Karpas-422 (cell line): ENCODE data around the gene FOXD1. TPM values are rescaled to one million over a fixed set of nuclear protein-coding genes. Genes with fewer than 3 reads are reported as not detected.

Experiments used
- DNase-seq: peaks from one replicate; pipeline ENCODE4 v3.0.0-alpha.2; 2015
- H2AFZ ChIP-seq: fragments of 200-600 bp; sonication (generic); 2 replicates; pipeline ENCODE4 v1.6.1; 2014; ENCODE audit warnings: antibody characterized with exemption, low read length, mixed read lengths
- H3K27ac ChIP-seq: fragments of 200-600 bp; sonication (generic); 2 replicates; pipeline ENCODE4 v1.5.1; 2014; ENCODE audit warnings: mild to moderate bottlenecking, low read length, moderate library complexity
- H3K27me3 ChIP-seq: fragments of 200-600 bp; sonication (generic); 2 replicates; pipeline ENCODE4 v1.6.1; 2014; ENCODE audit warnings: low read length, mixed read lengths
- H3K36me3 ChIP-seq: fragments of 200-600 bp; sonication (generic); 2 replicates; pipeline ENCODE4 v1.6.1; 2014; ENCODE audit warnings: low read length, mixed read lengths; ENCODE audit not compliant: insufficient read depth
- H3K4me1 ChIP-seq: fragments of 200-600 bp; sonication (generic); 2 replicates; pipeline ENCODE4 v1.6.1; 2014; ENCODE audit warnings: mild to moderate bottlenecking, low read length, mixed read lengths
- H3K4me2 ChIP-seq: fragments of 200-600 bp; sonication (generic); 2 replicates; pipeline ENCODE4 v1.6.1; 2014; ENCODE audit warnings: low read length, low read depth, mild to moderate bottlenecking; ENCODE audit not compliant: poor library complexity, severe bottlenecking
- H3K4me3 ChIP-seq: fragments of 200-600 bp; sonication (generic); 2 replicates; pipeline ENCODE4 v1.5.1; 2014; ENCODE audit warnings: mild to moderate bottlenecking, antibody characterized with exemption, low read length, mixed read lengths
- H3K79me2 ChIP-seq: fragments of 200-600 bp; sonication (generic); 2 replicates; pipeline ENCODE4 v1.6.1; 2014; ENCODE audit warnings: mild to moderate bottlenecking, low read length, mixed read lengths
- H3K9ac ChIP-seq: fragments of 200-600 bp; sonication (generic); 2 replicates; pipeline ENCODE4 v1.6.0; 2014; ENCODE audit warnings: low read length
- H3K9me2 ChIP-seq: fragments of 200-600 bp; sonication (generic), shearing (Covaris generic); replicated peaks from 2 replicates; pipeline ENCODE4 v1.6.0; 2014; ENCODE audit warnings: mild to moderate bottlenecking, low read length, moderate library complexity; ENCODE audit not compliant: insufficient read depth
- H3K9me3 ChIP-seq: fragments of 300-700, 200-600 bp; sonication (generic); 2 replicates; pipeline ENCODE4 v1.6.1; 2014; ENCODE audit warnings: low read length, mixed read lengths
- H4K20me1 ChIP-seq: fragments of 200-600 bp; sonication (generic); 2 replicates; pipeline ENCODE4 v1.6.1; 2014; ENCODE audit warnings: mild to moderate bottlenecking, antibody characterized with exemption, low read length, low read depth; ENCODE audit not compliant: insufficient read depth
- total RNA-seq: library from RNA; depleted of rRNA; stranded (reverse); fragments of >200 nt; shearing (Covaris generic); gene quantifications from 2 replicates; pipeline ENCODE4 v1.2.3, GENCODE V29; 2014; ENCODE audit warnings: low replicate concordance; rRNA removed

The FOXD1 gene
- total RNA-seq, 1 experiment from 2014 or later = 0.97 TPM

GRCh38 chr5:73405691-73406090, 42.9 kb downstream of the FOXD1 start:
- Histone ChIP-seq H3K27me3 (no peaks in the 10 kb centered on the region), H2AFZ (no peak overlapping the region), H3K9me2 (no peaks in the 10 kb centered on the region), H3K4me3 (no peak overlapping the region), H3K4me2 (no peak overlapping the region), H3K9me3 (no peaks in the 10 kb centered on the region), H3K27ac (no peak overlapping the region), H3K4me1 (no peaks in the 10 kb centered on the region), H3K9ac (no peak overlapping the region), H3K36me3 (no peaks in the 10 kb centered on the region), H3K79me2 (no peaks in the 10 kb centered on the region), H4K20me1 (no peaks in the 10 kb centered on the region)
- DNase-seq = no peak

- Histone ChIP-seq H3K4me1 (no peaks in the 10 kb centered on the region), H3K4me3 (no peak overlapping the region), H3K4me2 (no peak overlapping the region), H3K27me3 (no peaks in the 10 kb centered on the region), H3K36me3 (no peaks in the 10 kb centered on the region), H2AFZ (no peak overlapping the region), H4K20me1 (no peaks in the 10 kb centered on the region), H3K9me2 (no peaks in the 10 kb centered on the region), H3K27ac (no peak overlapping the region), H3K9me3 (no peaks in the 10 kb centered on the region), H3K79me2 (no peaks in the 10 kb centered on the region), H3K9ac (no peak overlapping the region)
- no peak for DNase-seq
These were observed 48.8 kb downstream of the FOXD1 start for GRCh38 chr5:73399775-73400174.

Other genes with a start within 250 kb of the FOXD1 start
- gene BTF3, start 49.7 kb upstream of the FOXD1 start, total RNA-seq = 435 and 600 TPM in 2 replicates
- gene ANKRA2, start 116.9 kb upstream of the FOXD1 start, total RNA-seq = 16.8 and 32.3 TPM in 2 replicates
- gene UTP15, start 117.0 kb upstream of the FOXD1 start, total RNA-seq = 21.0 and 42.9 TPM in 2 replicates
- gene ARHGEF28, start 177.4 kb upstream of the FOXD1 start, total RNA-seq = not detected in 2 replicates